ENCODE measurements around the gene MTOR. TPM values are rescaled to one million over a fixed set of nuclear protein-coding genes. Genes with fewer than 3 reads are reported as not detected.

Gene MTOR
- total and polyA plus RNA-seq, 2 of the 8 experiments (the other 6 are each of a cell fraction or from before 2014, with no cell fraction given): 44.2 to 76.8 TPM

GRCh38 chr1:11188858-11189451 lies 73.4 kb downstream of the MTOR start, which contains the start of gene ANGPTL7 (continued):
- TF ChIP-seq CTCF (IDR thresholded peaks at IDR 0.05; ENCODE audit: control extremely low read depth in 1 of 3, insufficient read depth in 1 of 3, low read depth in 1 of 3, low read length in 3 of 3) (no peak), BRCA1 (IDR thresholded peaks at IDR 0.05; ENCODE audit: low read depth, low read length) (no peak), JUND (IDR thresholded peaks at IDR 0.05; ENCODE audit: low read length) (no peak), GTF2F1 (IDR thresholded peaks at IDR 0.05; ENCODE audit: borderline replicate concordance, low read depth, low read length) (no peak)

Measured in H1 (cell line).